Uterine smooth muscle cell (primary cell): ENCODE data around the gene DEFB113. TPM values are rescaled to one million over a fixed set of nuclear protein-coding genes. Genes with fewer than 3 reads are reported as not detected.

Source experiments
- total RNA-seq: library from RNA; depleted of rRNA; stranded (reverse); fragments of >200 nt; gene quantifications from 2 replicates; pipeline ENCODE4 v1.2.3, GENCODE V29; 2014

DEFB113 gene, protein sequence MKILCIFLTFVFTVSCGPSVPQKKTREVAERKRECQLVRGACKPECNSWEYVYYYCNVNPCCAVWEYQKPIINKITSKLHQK
- total RNA-seq = not detected in 2 replicates

DNA sequence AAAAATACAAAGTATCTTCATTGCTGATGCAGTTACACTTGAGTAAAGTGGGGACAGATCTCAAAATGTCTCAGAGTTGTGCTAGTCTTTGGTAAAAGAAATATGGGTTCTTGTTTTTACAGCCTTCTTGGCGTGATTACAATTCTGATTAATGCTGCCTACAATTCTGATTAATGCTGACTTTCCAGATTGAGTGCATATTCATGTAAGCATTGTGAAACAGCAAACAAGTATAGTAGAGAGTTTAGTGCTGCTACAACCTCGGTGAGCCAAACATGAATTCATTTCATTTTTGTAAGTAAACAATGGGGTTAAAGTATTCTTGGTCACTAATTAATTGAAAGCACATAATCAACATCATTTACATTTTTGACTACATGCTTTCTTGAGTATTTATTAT, at the start of gene DEFB113:
TSS of gene DEFB113 (minus strand) at position 21 of the 400 bp plus-strand sequence. CDS start at position 21, 0 bp downstream.

DNA sequence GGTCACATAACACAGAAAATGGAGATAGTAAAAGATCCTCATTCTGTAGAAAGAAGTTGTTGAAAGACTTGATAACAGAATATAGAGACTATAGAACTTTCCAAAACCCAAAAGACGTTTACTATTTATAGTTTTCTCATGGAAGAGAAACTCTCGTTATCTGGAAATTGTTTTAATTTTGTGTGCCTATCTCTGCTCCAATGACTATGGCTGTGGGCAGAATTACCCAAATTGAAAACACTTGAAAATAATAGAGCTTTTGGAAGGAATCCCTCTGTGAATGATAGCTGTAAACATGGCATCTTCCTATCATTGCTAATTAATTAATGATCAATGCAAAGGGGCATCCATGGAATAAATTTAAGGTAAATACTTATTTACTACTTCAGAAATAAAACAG, 5.4 kb downstream of the DEFB113 start, which contains the start of gene DEFB114:
TSS of gene DEFB114 (minus strand) at position 101 of the 400 bp plus-strand sequence. CDS start at position 42, 59 bp downstream.

Other genes starting within 250 kb of the DEFB113 start
- not detected in 2 replicates for gene CRISP3, start 225.2 kb downstream of the DEFB113 start, total RNA-seq
- not detected in 2 replicates for gene PGK2, start 182.3 kb downstream of the DEFB113 start, total RNA-seq
- not detected in 2 replicates for gene CRISP1, start 103.1 kb downstream of the DEFB113 start, total RNA-seq
- not detected in 2 replicates for gene DEFB114, start 5.5 kb downstream of the DEFB113 start, total RNA-seq
- not detected in 2 replicates for gene DEFB110, start 52.4 kb upstream of the DEFB113 start, total RNA-seq
- gene DEFB112, start 80.3 kb upstream of the DEFB113 start, total RNA-seq = not detected in 2 replicates